ENCODE measurements around the gene C5.

GRCh38 chr9:120974921-120975320 is 75.2 kb downstream of the C5 start:
- TF ChIP-seq CTCF (IDR thresholded peaks at IDR 0.05; ENCODE audit: insufficient read depth, low read length, poor library complexity, severe bottlenecking) (no peak), EZH2phosphoT487 (conservative IDR thresholded peaks at IDR 0.05; ENCODE audit: low read length) (no peak)

All from SU-DHL-6 (cell line).